Mucosa of descending colon (tissue), 3 donors: ENCODE data around the gene PTPN1. TPM values are rescaled to one million over a fixed set of nuclear protein-coding genes. Genes with fewer than 3 reads are reported as not detected.

ENCODE experiments used
- ATAC-seq: fragments of 200-7000 bp; cut with Tn5 transposase; one replicate; pipeline ENCODE4 v1.9.1; 2020; ENCODE audit warnings: mild to moderate bottlenecking, moderate library complexity
- DNase-seq, 3 donors: peaks; one replicate each; pipeline ENCODE4 v3.0.0-alpha.2; 2020
- H3K36me3 ChIP-seq: fragments of 200-600 bp; one replicate; pipeline ENCODE4 v1.8.0; 2021; ENCODE audit warnings: low read depth, mild to moderate bottlenecking
- H3K4me1 ChIP-seq: fragments of 200-600 bp; one replicate; pipeline ENCODE4 v1.8.0; 2021; ENCODE audit warnings: low read depth, mild to moderate bottlenecking
- H3K4me3 ChIP-seq: fragments of 200-600 bp; one replicate; pipeline ENCODE4 v1.8.0; 2021; ENCODE audit warnings: mild to moderate bottlenecking
- H3K9me3 ChIP-seq: fragments of 200-600 bp; one replicate; pipeline ENCODE4 v1.8.0; 2021; ENCODE audit warnings: mild to moderate bottlenecking
- intact Hi-C, 2 donors: fragments of 100-400 bp; cut with DNase I in 1 of 2; cut with micrococcal nuclease in 1 of 2; formaldehyde crosslinking; loops; one replicate each; pipeline versions ENCODE4 v1.11.0 to v1.11.1; 2022; cut with DNase I, micrococcal nuclease
- total RNA-seq, 3 donors: library from RNA; stranded (reverse); fragmentation: NEBNext Ultra II Directional in 2 of 3; extraction: Animal tissue kit (Norgen Biotek cat#: 25700) in 2 of 3; gene quantifications; one replicate each; pipeline versions ENCODE4 v1.2.1 to v1.2.4, GENCODE V29; 2021 to 2023
- TF ChIP-seq, protein P1 (sequence below): fragments of 200-600 bp; IDR thresholded peaks from one replicate; pipeline ENCODE4 v1.8.0; 2022; ENCODE audit warnings: antibody characterized with exemption, mild to moderate bottlenecking
- donor health status: DM: no; HTN: no; CAD: no; lungs with moderate emphysema.
- donor health status: DM: no; HTN: no; CAD: no.
- donor health status: DM: no; HTN: yes; CAD: no.

PTPN1 gene
- total RNA-seq, 3 donors from 2014 or later, result 33.2 to 35.1 (median 33.4) TPM

DNA sequence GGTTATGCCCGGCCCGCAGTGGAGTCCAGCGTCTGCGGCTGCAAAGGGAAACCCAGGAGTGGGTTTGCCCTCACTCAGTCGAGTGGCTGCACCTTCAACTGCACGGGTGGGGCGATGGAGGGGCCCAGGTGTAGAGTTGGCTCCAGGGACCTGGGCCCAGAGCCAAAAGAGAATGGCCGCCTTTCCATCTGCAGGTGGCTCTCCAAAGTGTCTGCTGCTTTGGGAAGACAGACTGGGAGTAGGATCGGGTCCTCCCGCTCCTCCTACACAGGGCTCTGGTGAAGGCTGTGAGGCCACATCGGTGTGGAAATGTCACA is 80.1 kb downstream of the PTPN1 start:
- no peak for ATAC-seq
- H3K4me1 ChIP-seq, result no peaks in the 10 kb centered on the region
- no peak overlapping the region for H3K4me3 ChIP-seq
- no peak for DNase-seq
- TF ChIP-seq, protein P1, sequence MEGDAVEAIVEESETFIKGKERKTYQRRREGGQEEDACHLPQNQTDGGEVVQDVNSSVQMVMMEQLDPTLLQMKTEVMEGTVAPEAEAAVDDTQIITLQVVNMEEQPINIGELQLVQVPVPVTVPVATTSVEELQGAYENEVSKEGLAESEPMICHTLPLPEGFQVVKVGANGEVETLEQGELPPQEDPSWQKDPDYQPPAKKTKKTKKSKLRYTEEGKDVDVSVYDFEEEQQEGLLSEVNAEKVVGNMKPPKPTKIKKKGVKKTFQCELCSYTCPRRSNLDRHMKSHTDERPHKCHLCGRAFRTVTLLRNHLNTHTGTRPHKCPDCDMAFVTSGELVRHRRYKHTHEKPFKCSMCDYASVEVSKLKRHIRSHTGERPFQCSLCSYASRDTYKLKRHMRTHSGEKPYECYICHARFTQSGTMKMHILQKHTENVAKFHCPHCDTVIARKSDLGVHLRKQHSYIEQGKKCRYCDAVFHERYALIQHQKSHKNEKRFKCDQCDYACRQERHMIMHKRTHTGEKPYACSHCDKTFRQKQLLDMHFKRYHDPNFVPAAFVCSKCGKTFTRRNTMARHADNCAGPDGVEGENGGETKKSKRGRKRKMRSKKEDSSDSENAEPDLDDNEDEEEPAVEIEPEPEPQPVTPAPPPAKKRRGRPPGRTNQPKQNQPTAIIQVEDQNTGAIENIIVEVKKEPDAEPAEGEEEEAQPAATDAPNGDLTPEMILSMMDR, result no peak
- no peaks in the 10 kb centered on the region for H3K36me3 ChIP-seq
- no peaks in the 10 kb centered on the region for H3K9me3 ChIP-seq
- intact Hi-C loops, result no loop called here

DNA sequence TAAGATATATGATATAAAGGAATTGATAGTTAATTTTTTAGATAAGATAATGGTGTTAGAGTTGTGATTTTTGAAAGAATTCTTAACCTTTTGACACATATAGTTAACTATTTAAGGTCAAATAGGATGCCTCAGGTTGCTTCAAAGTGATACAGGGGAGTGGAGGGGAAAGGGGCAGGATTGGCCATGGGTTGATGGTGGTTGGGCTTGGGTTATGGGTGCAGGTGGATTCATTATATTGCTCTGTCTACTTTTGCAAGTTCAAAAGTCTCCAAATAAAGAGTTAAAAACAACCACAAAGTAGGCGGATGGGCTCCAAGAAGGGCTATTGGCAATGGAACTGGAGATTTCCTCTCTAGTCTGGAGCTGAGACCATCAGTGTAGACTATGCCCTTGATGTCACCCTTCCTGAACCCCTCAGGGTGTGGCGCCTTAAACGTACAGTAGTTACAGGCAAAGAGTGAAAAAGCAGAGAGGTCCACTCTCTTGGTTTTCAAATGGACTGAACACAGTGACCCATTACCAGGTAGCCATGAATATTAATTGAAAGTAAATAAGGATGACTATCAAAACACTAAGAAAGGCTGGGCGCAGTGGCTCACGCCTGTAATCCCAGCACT is 81.2 kb downstream of the PTPN1 start:
- Histone ChIP-seq H3K36me3 (no peaks in the 10 kb centered on the region), H3K4me3 (no peak overlapping the region), H3K9me3 (no peaks in the 10 kb centered on the region), H3K4me1 (no peaks in the 10 kb centered on the region)
- intact Hi-C loops, result no loop called here
- ATAC-seq (no peak), DNase-seq (no peak)
- TF ChIP-seq, protein P1, result no peak

DNA sequence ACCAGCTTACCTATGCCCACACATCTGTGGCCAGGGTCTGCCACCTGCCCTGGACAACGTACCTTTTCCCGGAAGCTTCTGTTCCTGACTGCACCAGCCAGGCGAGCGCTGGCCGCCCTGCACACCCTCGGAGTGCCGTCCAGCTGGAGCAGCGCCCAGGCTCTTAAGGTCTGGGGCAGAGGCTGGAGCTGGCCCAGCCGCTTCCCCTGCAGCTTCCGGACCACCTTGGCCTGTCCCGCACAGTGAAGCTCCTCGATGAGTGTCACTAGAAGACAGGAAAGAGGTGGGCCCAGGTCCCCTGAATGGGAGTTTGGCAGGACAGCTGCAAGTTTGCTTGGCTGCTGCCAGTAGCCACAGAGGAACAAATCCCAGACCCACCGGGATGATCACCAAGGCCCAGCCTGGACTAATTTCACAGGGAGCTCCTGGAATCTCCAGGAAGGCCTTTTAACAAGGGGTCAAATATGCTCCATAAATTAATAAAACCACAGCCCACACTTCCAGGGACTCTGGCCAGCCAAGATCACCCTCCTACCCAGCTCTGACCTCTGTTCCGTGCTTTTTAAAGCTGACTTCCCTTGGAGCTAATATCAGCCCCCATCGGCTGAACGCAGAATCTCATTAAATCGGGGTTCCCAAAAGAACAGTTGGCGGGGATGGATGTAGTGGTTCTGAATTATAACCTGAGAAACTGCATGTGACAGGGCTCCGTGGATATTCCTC is 82.3 kb downstream of the PTPN1 start:
- H3K4me3 ChIP-seq, result no peak overlapping the region
- H3K4me1 ChIP-seq, result no peaks in the 10 kb centered on the region
- H3K9me3 ChIP-seq, result no peaks in the 10 kb centered on the region
- H3K36me3 ChIP-seq, result no peaks in the 10 kb centered on the region
- intact Hi-C loops, result no loop called here
- TF ChIP-seq, protein P1, result no peak
- DNase-seq, result no peak
- ATAC-seq, result no peak

DNA sequence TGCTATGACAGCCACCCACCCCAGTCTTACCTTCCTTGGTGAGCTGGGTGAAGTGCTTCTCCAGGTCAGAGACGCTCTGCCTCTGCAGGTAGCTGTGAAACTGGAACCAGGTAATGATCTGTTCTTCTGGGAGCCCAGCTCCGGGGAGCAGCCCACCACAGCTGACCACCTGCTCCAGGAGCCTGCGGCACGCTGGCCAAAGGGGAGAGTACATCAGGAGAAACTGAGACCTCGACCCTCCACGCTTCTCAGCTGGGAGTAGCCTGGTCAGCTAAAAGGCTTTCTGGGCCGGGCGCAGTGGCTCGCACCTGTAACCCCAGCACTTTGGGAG is 82.8 kb downstream of the PTPN1 start:
- Histone ChIP-seq H3K4me3 (no peak overlapping the region), H3K9me3 (no peaks in the 10 kb centered on the region), H3K4me1 (no peaks in the 10 kb centered on the region), H3K36me3 (no peaks in the 10 kb centered on the region)
- TF ChIP-seq, protein P1, result no peak
- ATAC-seq, result no peak
- intact Hi-C loops, result no loop called here
- no peak for DNase-seq

DNA sequence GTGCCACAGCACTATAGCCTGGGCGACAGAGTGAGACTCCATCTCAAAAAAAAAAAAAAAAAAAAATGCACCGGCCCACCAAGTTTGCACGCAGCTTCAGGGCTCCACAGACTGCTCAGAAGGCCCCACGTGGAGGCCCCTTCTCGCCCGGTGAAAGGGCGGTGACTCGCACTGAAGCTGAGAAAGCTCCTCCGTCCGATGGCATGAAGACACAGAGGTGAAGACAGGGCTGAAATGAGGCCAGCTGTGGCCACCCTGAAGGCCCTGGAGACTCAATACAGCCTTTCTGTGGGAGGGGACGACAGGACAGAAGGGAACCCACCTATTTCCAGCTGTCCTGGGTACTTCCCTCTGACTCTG is 84.0 kb downstream of the PTPN1 start:
- intact Hi-C loops, result no loop called here
- Histone ChIP-seq H3K4me1 (no peaks in the 10 kb centered on the region), H3K36me3 (no peaks in the 10 kb centered on the region), H3K4me3 (no peak overlapping the region), H3K9me3 (no peaks in the 10 kb centered on the region)
- DNase-seq (no peak), ATAC-seq (no peak)
- TF ChIP-seq, protein P1, result no peak
